DMS53 treated with DMSO at 0.1 percent for 48 hours (cell line): ENCODE data around the gene SLC24A3.
A peak's percentile ranks its signal among the peaks of the same experiment; 100 is the strongest.
"Not testable (repeated sequence)": the region's sequence is repeated elsewhere in the genome, so short reads cannot be mapped to it uniquely, and the experiment has no call there.

Source experiments
- DNase-seq: peaks from one replicate; lab custom pipeline; 2025; ENCODE audit not compliant: unreplicated experiment; lab: John Stamatoyannopoulos, UW

Gene SLC24A3

GRCh38 chr20:19616620-19617019, 404.2 kb downstream of the SLC24A3 start:
- no peak for DNase-seq

GRCh38 chr20:19617256-19617655, 404.8 kb downstream of the SLC24A3 start:
- no peak for DNase-seq

GRCh38 chr20:19618711-19619110, 406.3 kb downstream of the SLC24A3 start:
- no peak for DNase-seq

- no peak for DNase-seq
Observed at GRCh38 chr20:19619904-19620430, 407.5 kb downstream of the SLC24A3 start.

- DNase-seq = no peak
Observed at GRCh38 chr20:19620446-19620845, 408.0 kb downstream of the SLC24A3 start.

GRCh38 chr20:19621072-19621471, 408.6 kb downstream of the SLC24A3 start:
- no peak for DNase-seq

- no peak for DNase-seq
Observed at GRCh38 chr20:19624221-19624965, 412.0 kb downstream of the SLC24A3 start.

- DNase-seq = no peak
Observed at GRCh38 chr20:19625426-19625825, 413.0 kb downstream of the SLC24A3 start.

- no peak for DNase-seq
Observed at GRCh38 chr20:19626896-19627295, 414.5 kb downstream of the SLC24A3 start.

GRCh38 chr20:19628570-19629134, 416.2 kb downstream of the SLC24A3 start:
- DNase-seq = peak; percentile 76

GRCh38 chr20:19631410-19631809, 419.0 kb downstream of the SLC24A3 start:
- DNase-seq = no peak

- DNase-seq = no peak
Observed at GRCh38 chr20:19633985-19634384, 421.5 kb downstream of the SLC24A3 start.

- not testable (repeated sequence) for DNase-seq
Observed at GRCh38 chr20:19639471-19640045, 427.1 kb downstream of the SLC24A3 start.

GRCh38 chr20:19642860-19643259, 430.4 kb downstream of the SLC24A3 start:
- no peak for DNase-seq

- DNase-seq = no peak
Observed at GRCh38 chr20:19644085-19644484, 431.6 kb downstream of the SLC24A3 start.

- DNase-seq = no peak
Observed at GRCh38 chr20:19646963-19647362, 434.5 kb downstream of the SLC24A3 start.

- DNase-seq = no peak
Observed at GRCh38 chr20:19648024-19648423, 435.6 kb downstream of the SLC24A3 start.

GRCh38 chr20:19649041-19649440, 436.6 kb downstream of the SLC24A3 start:
- no peak for DNase-seq

GRCh38 chr20:19652591-19653026, 440.2 kb downstream of the SLC24A3 start:
- DNase-seq = no peak

- DNase-seq = no peak
Observed at GRCh38 chr20:19653327-19653726, 440.9 kb downstream of the SLC24A3 start.

GRCh38 chr20:19654921-19655320, 442.5 kb downstream of the SLC24A3 start:
- no peak for DNase-seq

GRCh38 chr20:19658137-19658536, 445.7 kb downstream of the SLC24A3 start:
- DNase-seq = no peak
